CD4-positive, CD25-positive, alpha-beta regulatory T cell (primary cell): ENCODE results near the gene MCIDAS. TPM values are rescaled to one million over a fixed set of nuclear protein-coding genes. Genes with fewer than 3 reads are reported as not detected.

Experiments
- ATAC-seq, 2 donors: fragments of 150-1000 bp; cut with Tn5 transposase; one replicate each; pipeline ENCODE4 v1.10.0; 2021; ENCODE audit warnings: low read depth in 2 of 2, moderate number of reproducible peaks in 2 of 2, moderate library complexity in 1 of 2
- DNase-seq, 3 donors: peaks; one replicate each; pipeline versions ENCODE4 v3.0.0 to v3.0.0-alpha.2; 2012 to 2022; ENCODE audit warnings: mixed read lengths in 1 of 3
- H3K27ac ChIP-seq: one replicate; pipeline ENCODE4 v1.7.0; 2013; ENCODE audit warnings: mild to moderate bottlenecking, low read length; ENCODE audit not compliant: insufficient read depth, poor library complexity, severe bottlenecking
- H3K27me3 ChIP-seq: one replicate; pipeline ENCODE4 v1.7.0; 2013; ENCODE audit warnings: low read length; ENCODE audit not compliant: control insufficient read depth, insufficient read depth
- H3K36me3 ChIP-seq: one replicate; pipeline ENCODE4 v1.7.0; 2013; ENCODE audit warnings: mild to moderate bottlenecking, low read length, moderate library complexity; ENCODE audit not compliant: control insufficient read depth, insufficient read depth
- H3K4me1 ChIP-seq: 2 replicates; pipeline ENCODE4 v1.7.0; 2013; ENCODE audit warnings: mild to moderate bottlenecking, low read length; ENCODE audit not compliant: insufficient read depth, control insufficient read depth, poor library complexity, severe bottlenecking
- H3K4me3 ChIP-seq: one replicate; pipeline ENCODE4 v1.7.0; 2013; ENCODE audit warnings: low read depth, mild to moderate bottlenecking, low read length, moderate library complexity
- H3K9me3 ChIP-seq, 2 experiments: 1 replicate in 1 of 2; 2 replicates in 1 of 2; pipeline ENCODE4 v1.7.0; 2013; ENCODE audit warnings: low read length in 2 of 2, mild to moderate bottlenecking in 1 of 2, moderate library complexity in 1 of 2; ENCODE audit not compliant: control insufficient read depth in 2 of 2
- H3K27ac Mint-ChIP-seq, 3 donors: one replicate each; pipeline ENCODE4 v1.8.0; 2020 to 2022; ENCODE audit warnings: mild to moderate bottlenecking in 3 of 3, mixed read lengths in 3 of 3, moderate library complexity in 2 of 3
- H3K27me3 Mint-ChIP-seq: one replicate; pipeline ENCODE4 v1.8.0; 2022; ENCODE audit warnings: mild to moderate bottlenecking, mixed read lengths
- H3K36me3 Mint-ChIP-seq: one replicate; pipeline ENCODE4 v1.8.0; 2020; ENCODE audit warnings: mixed read lengths
- H3K4me1 Mint-ChIP-seq, 4 donors: one replicate each; pipeline ENCODE4 v1.8.0; 2020 to 2022; ENCODE audit warnings: mixed read lengths in 4 of 4, mild to moderate bottlenecking in 1 of 4
- H3K4me3 Mint-ChIP-seq, 4 donors: one replicate each; pipeline ENCODE4 v1.8.0; 2020 to 2022; ENCODE audit warnings: mild to moderate bottlenecking in 4 of 4, mixed read lengths in 4 of 4, moderate library complexity in 3 of 4
- H3K9me3 Mint-ChIP-seq, 7 donors: one replicate each; pipeline ENCODE4 v1.8.0; 2020 to 2022; ENCODE audit warnings: mixed read lengths in 7 of 7, mild to moderate bottlenecking in 3 of 7, moderate library complexity in 2 of 7
- polyA plus RNA-seq, 4 donors: library from polyadenylated mRNA; unstranded; fragments of 300-500 nt; fragmentation: Illumina TruSeq; gene quantifications; one replicate each; pipeline ENCODE4 v1.2.3, GENCODE V29; 2021
- total RNA-seq: library from RNA; stranded (reverse); gene quantifications from one replicate; pipeline ENCODE4 v1.2.3, GENCODE V29; 2022

Gene MCIDAS
- total and polyA plus RNA-seq, 5 donors from 2014 or later = not detected

DNA sequence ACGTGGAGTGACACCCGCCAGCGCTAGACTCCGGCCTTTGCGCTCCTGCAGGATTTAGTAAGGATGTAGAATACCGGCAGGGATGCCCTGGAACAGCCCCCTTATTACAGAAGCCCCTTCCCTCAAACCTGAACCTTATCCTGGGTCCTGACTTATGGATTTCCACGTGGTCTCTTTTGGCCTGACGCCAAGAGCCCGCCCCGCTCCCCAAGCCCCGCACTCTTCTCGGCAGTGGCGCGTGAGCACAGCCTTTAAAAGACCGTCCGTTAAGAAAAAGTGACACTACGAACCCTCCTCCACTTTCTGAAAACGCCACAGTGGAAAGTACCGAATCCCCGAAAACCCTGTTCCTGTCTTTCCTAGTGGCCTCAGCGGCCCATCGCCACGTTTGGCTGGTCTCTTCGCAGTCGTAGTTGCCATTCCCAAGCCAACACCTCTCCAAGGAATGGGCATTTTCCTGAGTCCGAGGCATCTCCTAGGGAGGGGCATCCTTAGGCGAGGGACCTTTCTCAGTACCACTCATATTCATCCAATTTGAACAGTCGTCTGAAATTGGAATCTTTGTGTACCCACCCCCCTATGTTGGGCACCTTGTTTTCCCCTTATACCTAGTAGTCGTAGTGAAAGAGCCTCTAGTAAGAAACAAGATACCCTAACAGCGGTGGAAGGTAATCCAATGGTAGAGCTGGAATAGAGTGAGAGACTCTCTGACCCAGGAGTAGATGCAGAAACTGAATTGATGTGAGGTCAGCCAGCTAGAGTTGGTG, 732 bp upstream of the MCIDAS start:
- Histone ChIP-seq H3K27ac (no peak overlapping the region), H3K4me3 (no peak overlapping the region), H3K36me3 (no peaks in the 10 kb centered on the region), H3K9me3 (no peaks in the 10 kb centered on the region), H3K4me1 (peaks cover 50% of the 10 kb centered on the region), H3K27me3 (peaks cover 63% of the 10 kb centered on the region)
- Mint-ChIP-seq H3K4me3 (peak overlapping the region; percentile 5 to 83 (median 53)), H3K27ac (no peak overlapping the region), H3K4me1 (peaks cover 7 to 60% (median 38%) of the 10 kb centered on the region in 4 donors), H3K27me3 (peaks cover 91% of the 10 kb centered on the region), H3K9me3 (peaks cover 0 to 5% (median 0%) of the 10 kb centered on the region in 7 donors), H3K36me3 (no peaks in the 10 kb centered on the region)
- DNase-seq (no peak), ATAC-seq (no peak)

DNA sequence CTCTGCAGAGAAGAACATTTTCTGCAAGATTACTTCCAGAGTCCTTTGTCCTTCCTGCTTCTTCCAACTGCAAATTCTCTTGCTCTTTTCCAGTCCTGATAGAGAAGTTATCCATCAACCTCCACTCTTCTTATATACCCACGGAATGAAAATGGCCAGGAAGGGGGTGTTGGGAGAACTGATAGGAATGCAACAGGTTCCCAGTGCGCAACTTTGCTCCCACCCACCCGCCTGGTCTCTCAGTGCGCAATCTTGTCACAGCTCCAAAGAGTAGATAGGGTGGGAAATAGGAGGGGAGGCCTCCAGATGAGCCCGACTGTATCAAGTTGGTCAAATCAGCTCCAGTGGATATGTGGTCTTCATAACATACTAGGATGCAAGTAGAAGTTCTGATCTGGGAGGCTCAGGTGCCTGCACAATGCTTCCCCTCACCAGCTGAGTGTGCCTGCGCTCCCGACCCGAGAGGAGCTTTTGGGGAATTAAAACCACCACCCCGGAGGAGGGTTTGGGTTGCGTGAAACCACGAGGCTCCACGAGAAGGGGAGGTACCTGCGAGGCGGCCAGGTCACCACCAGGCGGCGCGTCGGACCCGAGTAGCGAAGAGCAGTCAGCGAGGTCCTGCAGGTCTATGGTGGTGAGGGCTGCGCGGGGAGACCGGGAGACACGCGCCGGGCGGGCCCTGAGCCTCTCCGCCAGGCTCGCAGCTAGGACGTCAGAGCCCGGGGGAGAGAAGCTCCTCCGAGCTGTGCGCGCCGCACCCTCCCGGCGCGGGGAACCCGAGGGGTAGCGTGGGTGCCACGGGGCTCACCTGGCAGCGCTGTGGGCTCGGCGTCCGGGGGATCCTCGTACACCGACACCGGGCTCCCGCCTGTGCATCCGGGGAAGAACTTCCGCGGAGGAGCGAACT, 835 bp downstream of the MCIDAS start:
- Histone ChIP-seq H3K4me1 (peaks cover 36% of the 10 kb centered on the region), H3K27me3 (peaks cover 69% of the 10 kb centered on the region), H3K36me3 (no peaks in the 10 kb centered on the region), H3K9me3 (no peaks in the 10 kb centered on the region), H3K27ac (no peak overlapping the region), H3K4me3 (peak overlapping the region; percentile 1)
- Mint-ChIP-seq H3K27me3 (peaks cover 91% of the 10 kb centered on the region), H3K4me3 (peak overlapping the region; percentile 39 to 74 (median 65)), H3K27ac (no peak overlapping the region), H3K36me3 (no peaks in the 10 kb centered on the region), H3K4me1 (peaks cover 1 to 52% (median 31%) of the 10 kb centered on the region in 4 donors), H3K9me3 (peaks cover 0 to 5% (median 0%) of the 10 kb centered on the region in 7 donors)
- ATAC-seq (peak; percentile 34 to 41), DNase-seq (peak in 1 of 3 donors; percentile 60)

DNA sequence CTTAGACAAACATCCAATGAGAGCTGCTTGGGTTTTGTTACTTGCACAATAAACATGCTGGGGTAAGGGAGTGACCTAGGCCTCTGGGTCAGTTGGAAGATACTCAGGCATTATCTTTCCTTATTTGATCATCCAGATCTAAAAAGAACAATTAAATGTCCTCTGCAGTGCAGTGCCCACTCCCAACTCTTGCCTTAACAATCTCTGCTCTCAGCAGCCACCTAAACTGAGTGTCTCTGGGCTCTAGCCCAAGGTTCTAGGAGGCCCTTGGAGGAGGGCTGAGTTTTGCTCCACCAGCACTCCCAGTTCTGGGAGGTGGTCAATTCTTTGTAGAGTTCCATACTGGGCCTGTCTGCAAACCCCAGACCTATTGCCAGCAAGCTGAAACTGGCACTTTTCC, 1.8 kb downstream of the MCIDAS start:
- H3K4me1 Mint-ChIP-seq = peaks cover 5 to 52% (median 30%) of the 10 kb centered on the region in 4 donors
- H3K27me3 ChIP-seq = peaks cover 66% of the 10 kb centered on the region

DNA sequence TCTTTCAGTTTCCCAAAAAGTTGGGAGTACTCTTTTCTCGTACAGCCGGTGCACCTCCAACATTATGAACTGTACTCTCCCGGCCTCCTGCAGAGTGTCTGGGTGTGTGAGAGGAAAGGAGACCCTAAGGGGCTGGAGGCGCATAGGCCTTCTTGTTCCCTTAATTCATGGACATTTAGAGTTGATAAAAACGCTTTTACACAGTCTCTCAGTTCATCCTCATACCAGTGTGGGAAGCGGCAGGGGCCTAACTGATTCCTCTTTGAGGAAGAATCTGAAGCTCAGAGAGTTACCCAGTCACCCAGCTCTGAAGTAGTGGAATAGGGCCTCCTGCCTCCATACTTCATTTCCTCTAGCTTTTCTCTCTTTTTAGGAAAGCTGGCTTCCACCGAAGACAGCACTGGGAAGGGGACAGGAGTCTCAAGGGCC, 3.3 kb downstream of the MCIDAS start:
- Mint-ChIP-seq H3K4me1 (peaks cover 5 to 51% (median 30%) of the 10 kb centered on the region in 4 donors), H3K27ac (no peak overlapping the region), H3K4me3 (peak overlapping the region in 3 of 4 donors; percentile 56 to 64 (median 56)), H3K27me3 (peaks cover 91% of the 10 kb centered on the region), H3K9me3 (peaks cover 0 to 7% (median 0%) of the 10 kb centered on the region in 7 donors), H3K36me3 (no peaks in the 10 kb centered on the region)
- H3K36me3 ChIP-seq = no peaks in the 10 kb centered on the region
- H3K27me3 ChIP-seq = peaks cover 61% of the 10 kb centered on the region
- DNase-seq (no peak), ATAC-seq (no peak)
- no peaks in the 10 kb centered on the region for H3K9me3 ChIP-seq
- no peak overlapping the region for H3K27ac ChIP-seq
- peaks cover 43% of the 10 kb centered on the region for H3K4me1 ChIP-seq
- no peak overlapping the region for H3K4me3 ChIP-seq

More for the DNA sequence above, 1.8 kb downstream of the MCIDAS start:
- Histone ChIP-seq H3K4me3 (no peak overlapping the region), H3K4me1 (peaks cover 41% of the 10 kb centered on the region), H3K36me3 (no peaks in the 10 kb centered on the region), H3K27ac (no peak overlapping the region), H3K9me3 (no peaks in the 10 kb centered on the region)
- peak overlapping the region in 2 of 4 donors; percentile 63 to 67 for H3K4me3 Mint-ChIP-seq
- H3K9me3 Mint-ChIP-seq = peaks cover 0 to 5% (median 0%) of the 10 kb centered on the region in 7 donors
- peaks cover 91% of the 10 kb centered on the region for H3K27me3 Mint-ChIP-seq
- DNase-seq (no peak), ATAC-seq (no peak)
- no peaks in the 10 kb centered on the region for H3K36me3 Mint-ChIP-seq
- no peak overlapping the region for H3K27ac Mint-ChIP-seq

DNA sequence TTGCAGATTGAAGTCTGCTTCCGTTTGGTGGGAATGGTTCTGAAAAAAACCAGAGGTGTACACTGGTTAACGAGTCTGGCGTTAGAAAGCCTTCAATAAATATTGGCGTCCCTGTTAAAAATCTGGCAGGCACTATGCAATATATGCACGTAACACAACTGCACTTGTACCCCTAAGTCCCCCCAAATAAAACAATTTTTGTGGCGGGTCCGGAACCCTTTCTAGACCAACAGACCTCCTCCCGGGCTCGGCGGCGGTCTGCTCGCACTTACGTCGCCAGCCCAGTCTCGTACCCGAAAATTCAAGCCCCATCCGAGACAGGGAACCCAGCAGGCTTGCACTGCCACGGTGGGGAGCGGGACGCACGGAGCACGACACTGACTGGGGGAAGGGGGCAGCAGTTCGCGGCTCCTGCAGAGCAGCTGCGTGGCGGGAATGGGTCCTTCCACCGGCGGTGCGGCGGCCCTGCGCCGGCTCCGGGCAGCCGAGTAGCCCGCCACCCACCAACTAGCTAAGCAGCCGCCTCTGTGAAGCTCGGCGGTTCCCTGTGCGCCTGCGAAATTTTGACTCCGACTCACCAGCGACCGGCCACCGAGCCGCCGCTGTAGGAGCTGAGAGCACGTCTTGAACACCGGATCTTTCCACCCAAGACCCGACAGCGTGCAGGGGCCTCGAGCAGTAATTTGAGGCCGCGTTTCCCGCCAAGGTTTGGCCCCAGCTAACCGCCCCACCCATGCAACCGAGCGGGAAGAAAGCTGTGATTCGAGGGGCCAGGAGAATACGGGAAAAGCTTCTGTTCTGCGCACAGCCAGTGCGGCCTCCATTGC, 3.9 kb downstream of the MCIDAS start:
- Mint-ChIP-seq H3K27ac (no peak overlapping the region), H3K4me3 (peak overlapping the region in 2 of 4 donors; percentile 56 to 67), H3K27me3 (peaks cover 91% of the 10 kb centered on the region), H3K9me3 (peaks cover 0 to 5% (median 0%) of the 10 kb centered on the region in 7 donors), H3K36me3 (no peaks in the 10 kb centered on the region), H3K4me1 (peaks cover 5 to 48% (median 26%) of the 10 kb centered on the region in 4 donors)
- Histone ChIP-seq H3K36me3 (no peaks in the 10 kb centered on the region), H3K27me3 (peaks cover 58% of the 10 kb centered on the region), H3K4me1 (peaks cover 43% of the 10 kb centered on the region), H3K9me3 (peaks cover 0 to under 1% of the 10 kb centered on the region in 2 experiments), H3K27ac (no peak overlapping the region), H3K4me3 (no peak overlapping the region)
- ATAC-seq (no peak), DNase-seq (peak in 1 of 3 donors; percentile 27)

DNA sequence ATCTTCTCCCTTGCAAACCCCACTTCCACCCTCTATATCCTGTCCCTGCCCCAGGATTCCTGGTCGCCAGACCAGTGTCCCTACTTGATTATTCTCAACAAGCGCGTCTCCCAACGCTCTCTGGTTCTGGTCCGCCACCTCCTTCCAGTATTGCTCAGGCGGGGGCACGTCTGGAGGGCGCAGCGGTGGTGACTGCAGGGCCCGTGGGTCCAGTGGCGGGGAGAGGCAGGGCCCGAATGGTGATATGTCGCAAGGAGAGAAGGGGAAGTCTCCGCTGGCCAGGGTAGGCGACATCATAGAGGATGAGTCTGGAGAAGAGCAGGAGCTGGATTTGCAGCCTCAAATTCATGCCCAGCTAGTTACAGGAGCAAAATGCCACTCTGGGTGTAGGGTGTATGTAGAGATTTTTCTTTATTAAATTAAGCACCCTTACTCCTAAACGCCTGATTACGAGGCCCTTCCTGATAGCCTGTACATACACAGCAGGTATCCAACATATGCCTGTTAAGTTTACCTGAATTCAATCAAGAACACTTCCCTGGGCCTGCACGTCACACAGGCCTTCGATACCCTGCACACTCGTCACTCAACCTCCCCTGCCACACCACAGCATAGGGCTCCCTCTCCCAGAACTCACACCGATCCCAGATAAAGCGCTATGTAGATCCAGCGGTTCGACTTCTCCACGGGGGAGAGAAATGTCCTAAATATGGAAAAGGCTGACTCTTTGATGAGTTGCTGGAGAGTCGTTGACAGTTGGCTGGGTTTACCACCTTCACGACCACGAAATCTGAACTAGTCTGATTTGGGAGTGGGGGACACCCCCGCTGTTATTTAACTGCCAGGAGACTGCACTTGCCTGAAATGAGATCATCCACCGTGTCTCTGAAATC, 4.8 kb downstream of the MCIDAS start:
- peak overlapping the region in 1 of 3 donors; percentile 10 for H3K27ac Mint-ChIP-seq

More for the DNA sequence above, 4.8 kb downstream of the MCIDAS start:
- Histone ChIP-seq H3K4me1 (peaks cover 38% of the 10 kb centered on the region), H3K27ac (no peak overlapping the region), H3K4me3 (no peak overlapping the region), H3K27me3 (peaks cover 57% of the 10 kb centered on the region), H3K36me3 (no peaks in the 10 kb centered on the region), H3K9me3 (peaks cover 0 to 1% of the 10 kb centered on the region in 2 experiments)
- Mint-ChIP-seq H3K27me3 (peaks cover 87% of the 10 kb centered on the region), H3K9me3 (peaks cover 0 to 5% (median 0%) of the 10 kb centered on the region in 7 donors), H3K36me3 (no peaks in the 10 kb centered on the region), H3K4me1 (peaks cover 5 to 41% (median 21%) of the 10 kb centered on the region in 4 donors), H3K4me3 (peak overlapping the region in 2 of 4 donors; percentile 58 to 67)
- ATAC-seq (no peak), DNase-seq (peak in 1 of 3 donors; percentile 19)
